HG03565 (cell line): ENCODE results near the gene ATRNL1.
"Not testable (repeated sequence)": the region's sequence is repeated elsewhere in the genome, so short reads cannot be mapped to it uniquely, and the experiment has no call there.

ENCODE experiments used
- ATAC-seq: cut with Tn5 transposase; IDR thresholded peaks from one replicate; pipeline ENCODE4 v1.9.1; 2021; ENCODE audit warnings: mild to moderate bottlenecking, moderate library complexity; ENCODE audit not compliant: unreplicated experiment

Gene ATRNL1

GRCh38 chr10:115710136-115710535 is 617.0 kb downstream of the ATRNL1 start:
- ATAC-seq, result no peak

GRCh38 chr10:115711306-115711705 is 618.1 kb downstream of the ATRNL1 start:
- no peak for ATAC-seq

GRCh38 chr10:115720121-115720520 is 627.0 kb downstream of the ATRNL1 start:
- ATAC-seq, result no peak

GRCh38 chr10:115727129-115727528 is 634.0 kb downstream of the ATRNL1 start:
- ATAC-seq, result no peak

GRCh38 chr10:115744089-115744488 is 650.9 kb downstream of the ATRNL1 start:
- no peak for ATAC-seq

- no peak for ATAC-seq
These were observed 652.8 kb downstream of the ATRNL1 start for GRCh38 chr10:115745943-115746342.

- no peak for ATAC-seq
These were observed 654.6 kb downstream of the ATRNL1 start for GRCh38 chr10:115747811-115748210.

- not testable (repeated sequence) for ATAC-seq
These were observed 665.3 kb downstream of the ATRNL1 start for GRCh38 chr10:115758488-115758887.

- no peak for ATAC-seq
These were observed 667.0 kb downstream of the ATRNL1 start for GRCh38 chr10:115760131-115760530.

- no peak for ATAC-seq
These were observed 668.0 kb downstream of the ATRNL1 start for GRCh38 chr10:115761166-115761565.

- no peak for ATAC-seq
These were observed 668.9 kb downstream of the ATRNL1 start for GRCh38 chr10:115762029-115762428.

- no peak for ATAC-seq
These were observed 678.6 kb downstream of the ATRNL1 start for GRCh38 chr10:115771755-115772154.

- no peak for ATAC-seq
These were observed 679.4 kb downstream of the ATRNL1 start for GRCh38 chr10:115772606-115773005.

GRCh38 chr10:115773832-115774231 is 680.7 kb downstream of the ATRNL1 start:
- ATAC-seq, result no peak

- ATAC-seq, result no peak
These were observed 681.6 kb downstream of the ATRNL1 start for GRCh38 chr10:115774721-115775120.

GRCh38 chr10:115777646-115778045 is 684.5 kb downstream of the ATRNL1 start:
- no peak for ATAC-seq

- no peak for ATAC-seq
These were observed 697.1 kb downstream of the ATRNL1 start for GRCh38 chr10:115790220-115790619.

GRCh38 chr10:115795964-115796363 is 702.8 kb downstream of the ATRNL1 start:
- no peak for ATAC-seq

GRCh38 chr10:115801457-115801856 is 708.3 kb downstream of the ATRNL1 start:
- no peak for ATAC-seq

- ATAC-seq, result no peak
These were observed 708.8 kb downstream of the ATRNL1 start for GRCh38 chr10:115801992-115802391.

- no peak for ATAC-seq
These were observed 709.7 kb downstream of the ATRNL1 start for GRCh38 chr10:115802911-115803310.

- no peak for ATAC-seq
These were observed 721.4 kb downstream of the ATRNL1 start for GRCh38 chr10:115814542-115814941.

GRCh38 chr10:115818012-115818411 is 724.8 kb downstream of the ATRNL1 start:
- no peak for ATAC-seq

- no peak for ATAC-seq
These were observed 733.2 kb downstream of the ATRNL1 start for GRCh38 chr10:115826396-115826795.
